ENCODE results near the gene SIAH3.

DNA sequence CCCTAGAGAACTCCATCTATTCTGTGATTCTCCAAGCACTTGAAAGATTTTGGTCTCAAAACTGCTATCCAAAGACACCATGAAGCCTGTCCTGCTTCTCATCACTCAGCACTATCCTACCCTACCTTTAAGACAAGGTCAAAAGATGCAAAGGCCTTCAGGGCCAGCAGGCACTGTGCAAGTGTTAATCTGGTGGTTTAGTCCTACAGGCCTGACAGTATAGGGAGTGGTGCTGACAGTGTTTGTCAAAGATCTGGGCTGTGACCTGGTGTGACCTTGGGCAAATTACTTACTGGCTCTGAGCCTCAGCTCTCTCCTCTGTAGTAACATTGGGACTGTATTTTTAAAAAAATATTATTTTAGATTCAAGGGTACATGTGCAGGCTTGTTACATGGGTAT, 28.0 kb downstream of the SIAH3 start:
- TF ChIP-seq, protein P1, sequence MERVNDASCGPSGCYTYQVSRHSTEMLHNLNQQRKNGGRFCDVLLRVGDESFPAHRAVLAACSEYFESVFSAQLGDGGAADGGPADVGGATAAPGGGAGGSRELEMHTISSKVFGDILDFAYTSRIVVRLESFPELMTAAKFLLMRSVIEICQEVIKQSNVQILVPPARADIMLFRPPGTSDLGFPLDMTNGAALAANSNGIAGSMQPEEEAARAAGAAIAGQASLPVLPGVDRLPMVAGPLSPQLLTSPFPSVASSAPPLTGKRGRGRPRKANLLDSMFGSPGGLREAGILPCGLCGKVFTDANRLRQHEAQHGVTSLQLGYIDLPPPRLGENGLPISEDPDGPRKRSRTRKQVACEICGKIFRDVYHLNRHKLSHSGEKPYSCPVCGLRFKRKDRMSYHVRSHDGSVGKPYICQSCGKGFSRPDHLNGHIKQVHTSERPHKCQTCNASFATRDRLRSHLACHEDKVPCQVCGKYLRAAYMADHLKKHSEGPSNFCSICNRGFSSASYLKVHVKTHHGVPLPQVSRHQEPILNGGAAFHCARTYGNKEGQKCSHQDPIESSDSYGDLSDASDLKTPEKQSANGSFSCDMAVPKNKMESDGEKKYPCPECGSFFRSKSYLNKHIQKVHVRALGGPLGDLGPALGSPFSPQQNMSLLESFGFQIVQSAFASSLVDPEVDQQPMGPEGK (CRISPR knock-in tag; IDR thresholded peaks at IDR 0.05; ENCODE audit: borderline replicate concordance) = no peak
- no peak for TF ChIP-seq TOX (CRISPR knock-in tag; IDR thresholded peaks at IDR 0.05; ENCODE audit: borderline replicate concordance)
- no peak for TF ChIP-seq ZFP3 (CRISPR knock-in tag; IDR thresholded peaks at IDR 0.05)
- TF ChIP-seq ZC3H10 (CRISPR knock-in tag; IDR thresholded peaks at IDR 0.05) = no peak
- TF ChIP-seq GLIS3 (CRISPR knock-in tag; IDR thresholded peaks at IDR 0.05) = no peak
- TF ChIP-seq, protein P2, sequence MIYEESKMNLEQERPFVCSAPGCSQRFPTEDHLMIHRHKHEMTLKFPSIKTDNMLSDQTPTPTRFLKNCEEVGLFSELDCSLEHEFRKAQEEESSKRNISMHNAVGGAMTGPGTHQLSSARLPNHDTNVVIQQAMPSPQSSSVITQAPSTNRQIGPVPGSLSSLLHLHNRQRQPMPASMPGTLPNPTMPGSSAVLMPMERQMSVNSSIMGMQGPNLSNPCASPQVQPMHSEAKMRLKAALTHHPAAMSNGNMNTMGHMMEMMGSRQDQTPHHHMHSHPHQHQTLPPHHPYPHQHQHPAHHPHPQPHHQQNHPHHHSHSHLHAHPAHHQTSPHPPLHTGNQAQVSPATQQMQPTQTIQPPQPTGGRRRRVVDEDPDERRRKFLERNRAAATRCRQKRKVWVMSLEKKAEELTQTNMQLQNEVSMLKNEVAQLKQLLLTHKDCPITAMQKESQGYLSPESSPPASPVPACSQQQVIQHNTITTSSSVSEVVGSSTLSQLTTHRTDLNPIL (CRISPR knock-in tag; IDR thresholded peaks at IDR 0.05; ENCODE audit: low read depth) = no peak
- TF ChIP-seq OSR1 (CRISPR knock-in tag; IDR thresholded peaks at IDR 0.05) = no peak
- TF ChIP-seq ZFP30 (CRISPR knock-in tag; IDR thresholded peaks at IDR 0.05) = no peak
- TF ChIP-seq TCF4 (CRISPR knock-in tag; IDR thresholded peaks at IDR 0.05; ENCODE audit: borderline replicate concordance) = no peak
- TF ChIP-seq RARB (CRISPR knock-in tag; IDR thresholded peaks at IDR 0.05) = no peak
